ENCODE measurements around the gene SH2D1A.

SH2D1A gene

GRCh38 chrX:124421898-124422655 lies 75.7 kb downstream of the SH2D1A start:
- no peak overlapping the region for H3K4me3 Mint-ChIP-seq
- peaks cover 3% of the 10 kb centered on the region for H3K9me3 Mint-ChIP-seq
- no peak overlapping the region for H3K27ac Mint-ChIP-seq
- no peak for ATAC-seq (ENCODE audit: low read depth)
- H3K27me3 Mint-ChIP-seq: peaks cover 2% of the 10 kb centered on the region
- no peaks in the 10 kb centered on the region for H3K36me3 Mint-ChIP-seq
- no peak for DNase-seq (ENCODE audit: low spot score in 2 of 2)
- no peaks in the 10 kb centered on the region for H3K4me1 Mint-ChIP-seq
